B cell (primary cell): Measurements from ENCODE around the gene CTNND1.

Experiments
- EZH2 ChIP-seq: IDR thresholded peaks from 2 replicates; pipeline ENCODE4 v1.6.1; 2012; ENCODE audit warnings: borderline replicate concordance, low read depth, mild to moderate bottlenecking, moderate library complexity, low read length; ENCODE audit not compliant: insufficient read depth, poor library complexity, severe bottlenecking
- TF ChIP-seq, protein P1 (sequence below): fragments of 200-600 bp; IDR thresholded peaks from one replicate; pipeline ENCODE4 v1.8.0; 2022; ENCODE audit warnings: antibody characterized with exemption, mild to moderate bottlenecking

- TF ChIP-seq, protein P1, sequence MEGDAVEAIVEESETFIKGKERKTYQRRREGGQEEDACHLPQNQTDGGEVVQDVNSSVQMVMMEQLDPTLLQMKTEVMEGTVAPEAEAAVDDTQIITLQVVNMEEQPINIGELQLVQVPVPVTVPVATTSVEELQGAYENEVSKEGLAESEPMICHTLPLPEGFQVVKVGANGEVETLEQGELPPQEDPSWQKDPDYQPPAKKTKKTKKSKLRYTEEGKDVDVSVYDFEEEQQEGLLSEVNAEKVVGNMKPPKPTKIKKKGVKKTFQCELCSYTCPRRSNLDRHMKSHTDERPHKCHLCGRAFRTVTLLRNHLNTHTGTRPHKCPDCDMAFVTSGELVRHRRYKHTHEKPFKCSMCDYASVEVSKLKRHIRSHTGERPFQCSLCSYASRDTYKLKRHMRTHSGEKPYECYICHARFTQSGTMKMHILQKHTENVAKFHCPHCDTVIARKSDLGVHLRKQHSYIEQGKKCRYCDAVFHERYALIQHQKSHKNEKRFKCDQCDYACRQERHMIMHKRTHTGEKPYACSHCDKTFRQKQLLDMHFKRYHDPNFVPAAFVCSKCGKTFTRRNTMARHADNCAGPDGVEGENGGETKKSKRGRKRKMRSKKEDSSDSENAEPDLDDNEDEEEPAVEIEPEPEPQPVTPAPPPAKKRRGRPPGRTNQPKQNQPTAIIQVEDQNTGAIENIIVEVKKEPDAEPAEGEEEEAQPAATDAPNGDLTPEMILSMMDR = no peak
- TF ChIP-seq EZH2 = no peak
These were observed 51.0 kb downstream of the CTNND1 start for GRCh38 chr11:57812634-57813033.
